Subcutaneous abdominal adipose tissue (tissue), 5 donors: ENCODE results near the gene MAZ.

Source experiments
- H3K27ac ChIP-seq: one replicate; pipeline ENCODE4 v1.7.0; 2013; ENCODE audit warnings: low read depth, mild to moderate bottlenecking, inconsistent platforms, low read length, moderate library complexity
- H3K27me3 ChIP-seq, 5 donors: one replicate each; pipeline ENCODE4 v1.7.0; 2013; ENCODE audit warnings: low read length in 5 of 5, inconsistent platforms in 1 of 5; ENCODE audit not compliant: control insufficient read depth in 5 of 5, insufficient read depth in 4 of 5
- H3K36me3 ChIP-seq, 5 donors: one replicate each; pipeline ENCODE4 v1.7.0; 2013; ENCODE audit warnings: low read length in 5 of 5; ENCODE audit not compliant: control insufficient read depth in 5 of 5, insufficient read depth in 5 of 5
- H3K4me1 ChIP-seq, 5 donors: one replicate each; pipeline ENCODE4 v1.7.0; 2013; ENCODE audit warnings: low read length in 5 of 5, mild to moderate bottlenecking in 3 of 5, moderate library complexity in 1 of 5; ENCODE audit not compliant: control insufficient read depth in 5 of 5, insufficient read depth in 5 of 5
- H3K4me3 ChIP-seq, 5 donors: one replicate each; pipeline ENCODE4 v1.7.0; 2013; ENCODE audit warnings: low read length in 5 of 5, low read depth in 1 of 5
- H3K9ac ChIP-seq, 5 donors: one replicate each; pipeline ENCODE4 v1.7.0; 2013; ENCODE audit warnings: low read length in 5 of 5, mild to moderate bottlenecking in 4 of 5, moderate library complexity in 3 of 5
- H3K9me3 ChIP-seq, 5 donors: one replicate each; pipeline ENCODE4 v1.7.0; 2013; ENCODE audit warnings: low read length in 5 of 5; ENCODE audit not compliant: control insufficient read depth in 5 of 5
- donor health status: healthy.
- donor health status: healthy.
- donor health status: healthy.
- donor health status: healthy.
- donor health status: healthy.

MAZ gene

DNA sequence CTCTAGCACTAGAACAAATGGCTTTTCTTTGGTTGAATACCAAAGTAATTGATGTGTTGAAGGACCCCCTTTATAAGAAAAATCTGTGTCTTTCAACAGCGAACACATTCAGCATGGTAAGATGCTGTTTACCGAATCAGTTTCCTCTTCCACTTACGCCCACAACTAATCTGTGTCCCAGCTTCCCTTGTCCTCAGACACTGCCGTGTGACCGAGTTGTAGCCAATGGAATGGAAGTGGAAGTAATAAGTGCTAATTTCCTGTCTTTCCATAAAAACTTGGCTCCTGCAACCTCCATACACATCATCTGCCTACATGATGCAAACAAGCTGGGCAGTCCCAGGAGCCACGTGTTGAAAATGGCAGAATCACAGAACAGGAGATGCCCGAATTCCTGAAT is 46.3 kb downstream of the MAZ start:
- peak overlapping the region in 1 of 5 donors; percentile 33 for H3K4me3 ChIP-seq
- peak overlapping the region; percentile 50 for H3K27ac ChIP-seq

DNA sequence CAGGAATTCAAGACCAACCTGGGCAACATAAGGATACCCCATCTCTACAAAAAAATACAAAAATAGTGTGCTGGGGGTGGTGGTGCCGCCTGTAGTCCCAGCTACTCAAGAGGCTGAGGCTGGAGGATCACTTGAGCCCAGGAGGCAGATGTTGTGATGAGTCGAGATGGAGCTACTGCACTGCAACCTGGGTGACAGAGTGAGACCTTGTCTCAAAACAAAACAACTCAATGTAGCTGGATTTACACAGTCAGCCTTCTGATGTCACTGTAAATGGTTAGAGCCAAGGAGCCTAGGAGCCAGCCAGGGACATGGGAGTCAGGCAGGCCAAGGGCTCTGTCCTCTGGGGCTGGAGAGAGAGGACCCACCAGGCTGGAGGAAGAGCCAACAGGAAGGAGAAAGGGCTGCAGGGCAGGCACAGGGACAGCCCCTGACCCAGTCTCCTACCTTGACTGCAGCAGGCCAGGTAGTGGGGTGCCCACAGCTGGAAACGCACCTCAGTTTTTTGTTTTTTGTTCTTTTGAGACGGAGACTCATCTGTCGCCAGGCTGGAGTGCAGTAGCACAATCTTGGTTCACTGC is 48.3 kb downstream of the MAZ start:
- H3K4me3 ChIP-seq, result no peak overlapping the region
- H3K27me3 ChIP-seq, result no peaks in the 10 kb centered on the region
- H3K27ac ChIP-seq, result no peak overlapping the region
- H3K9me3 ChIP-seq, result no peaks in the 10 kb centered on the region
- H3K9ac ChIP-seq, result no peak overlapping the region
- H3K4me1 ChIP-seq, result peaks cover 0 to 20% (median 13%) of the 10 kb centered on the region in 5 donors
- H3K36me3 ChIP-seq, result peaks cover 0 to 14% (median 14%) of the 10 kb centered on the region in 5 donors

More for the DNA sequence above, 46.3 kb downstream of the MAZ start:
- Histone ChIP-seq H3K9me3 (no peaks in the 10 kb centered on the region), H3K36me3 (peaks cover 0 to 7% (median 3%) of the 10 kb centered on the region in 5 donors), H3K27me3 (no peaks in the 10 kb centered on the region), H3K9ac (no peak overlapping the region), H3K4me1 (peaks cover 0 to 19% (median 9%) of the 10 kb centered on the region in 5 donors)

DNA sequence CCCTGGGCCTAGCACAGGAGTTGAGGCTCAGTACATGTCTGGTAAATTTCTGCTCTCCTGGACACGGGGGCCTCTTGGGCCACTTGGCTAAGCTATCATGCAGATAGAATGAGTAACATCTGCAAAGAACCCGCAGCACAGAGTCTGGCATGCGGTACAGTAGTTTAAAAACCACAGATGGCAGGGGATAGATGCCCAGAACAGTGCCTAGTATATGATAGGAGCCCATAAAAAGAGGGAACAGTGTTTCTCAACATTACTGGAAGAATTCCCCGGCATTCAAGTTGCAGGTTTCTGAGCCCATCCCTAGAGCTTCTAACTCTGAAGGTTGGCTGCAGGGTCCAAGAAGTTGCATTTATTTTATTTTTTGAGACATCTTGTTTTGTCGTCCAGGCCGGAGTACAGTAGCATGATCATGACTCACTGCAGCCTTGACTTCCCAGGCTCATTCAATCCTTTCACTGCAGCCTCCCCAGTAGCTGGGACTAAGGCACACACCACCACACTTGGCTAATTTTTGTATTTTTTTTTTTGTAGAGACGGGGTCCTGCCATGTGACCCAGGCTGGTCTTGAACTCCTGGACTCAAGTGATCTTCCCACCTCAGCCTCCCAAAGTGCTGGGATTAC is 50.9 kb downstream of the MAZ start:
- peak overlapping the region in 1 of 5 donors; percentile 5 for H3K9ac ChIP-seq
- no peaks in the 10 kb centered on the region for H3K27me3 ChIP-seq
- peaks cover 2 to 35% (median 28%) of the 10 kb centered on the region in 5 donors for H3K4me1 ChIP-seq
- peaks cover 0 to 32% (median 29%) of the 10 kb centered on the region in 5 donors for H3K36me3 ChIP-seq
- no peak overlapping the region for H3K4me3 ChIP-seq
- H3K27ac ChIP-seq, result no peak overlapping the region
- H3K9me3 ChIP-seq, result no peaks in the 10 kb centered on the region

DNA sequence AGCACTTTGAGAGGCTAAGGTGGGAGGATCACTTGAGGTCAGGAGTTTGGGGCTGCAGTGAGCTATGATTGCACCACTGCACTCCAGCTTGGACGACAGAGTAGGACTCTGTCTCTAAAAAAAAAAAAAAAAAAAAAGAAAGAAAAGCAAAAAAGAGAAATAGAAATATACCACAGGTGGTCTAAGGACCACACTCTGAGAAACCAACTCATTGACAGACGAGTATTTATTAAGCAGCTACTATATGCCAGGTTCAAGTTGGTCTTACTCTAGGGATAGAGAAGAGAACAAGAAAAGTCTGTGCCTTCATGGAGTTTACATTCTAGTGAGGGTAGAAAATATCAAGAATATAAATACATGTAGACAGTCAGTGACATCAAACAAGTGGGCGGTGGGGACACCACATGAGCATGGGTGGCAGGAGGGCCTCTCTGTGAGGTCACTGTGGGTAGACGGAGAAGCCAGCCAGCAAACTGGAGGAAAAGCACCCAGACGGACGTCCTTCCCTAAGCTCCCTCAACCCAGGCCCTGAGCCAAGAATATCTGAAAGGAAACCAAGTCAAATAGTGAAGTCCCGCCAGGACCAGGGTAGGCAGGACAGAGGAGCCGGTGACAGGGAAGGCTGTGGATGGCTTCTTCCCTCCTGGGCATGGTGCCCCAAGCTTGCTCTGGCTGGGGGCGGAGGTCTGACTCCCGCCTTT is 52.0 kb downstream of the MAZ start:
- H3K27ac ChIP-seq, result no peak overlapping the region

DNA sequence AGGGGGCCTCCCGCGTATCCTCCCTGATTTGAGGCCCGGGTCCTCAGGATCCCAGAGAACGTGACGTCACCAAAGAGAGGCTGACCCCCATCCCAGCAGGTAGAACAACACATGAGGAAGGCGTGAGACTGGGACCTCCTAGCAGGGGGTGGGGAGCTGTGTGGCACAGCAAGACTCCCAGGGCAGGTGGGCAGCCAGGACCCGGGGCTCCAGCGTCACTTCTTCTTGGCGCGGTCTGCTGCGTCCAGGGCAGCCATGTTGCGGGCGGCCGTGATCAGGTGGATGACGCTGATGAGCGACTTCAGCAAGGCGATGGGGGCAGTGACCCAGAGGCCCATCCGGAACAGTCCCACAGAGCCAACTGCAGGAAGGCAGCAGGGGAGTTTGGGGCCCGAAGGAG is 52.6 kb downstream of the MAZ start:
- no peak overlapping the region for H3K27ac ChIP-seq
- peaks cover 5 to 40% (median 31%) of the 10 kb centered on the region in 5 donors for H3K4me1 ChIP-seq
- no peaks in the 10 kb centered on the region for H3K27me3 ChIP-seq
- H3K4me3 ChIP-seq, result no peak overlapping the region
- H3K36me3 ChIP-seq, result peaks cover 0 to 32% (median 29%) of the 10 kb centered on the region in 5 donors
- H3K9me3 ChIP-seq, result no peaks in the 10 kb centered on the region
- no peak overlapping the region for H3K9ac ChIP-seq

More for the DNA sequence above, 52.0 kb downstream of the MAZ start:
- Histone ChIP-seq H3K36me3 (peaks cover 0 to 32% (median 29%) of the 10 kb centered on the region in 5 donors), H3K4me1 (peaks cover 2 to 35% (median 28%) of the 10 kb centered on the region in 5 donors), H3K9me3 (no peaks in the 10 kb centered on the region), H3K27me3 (no peaks in the 10 kb centered on the region), H3K9ac (no peak overlapping the region), H3K4me3 (no peak overlapping the region)

DNA sequence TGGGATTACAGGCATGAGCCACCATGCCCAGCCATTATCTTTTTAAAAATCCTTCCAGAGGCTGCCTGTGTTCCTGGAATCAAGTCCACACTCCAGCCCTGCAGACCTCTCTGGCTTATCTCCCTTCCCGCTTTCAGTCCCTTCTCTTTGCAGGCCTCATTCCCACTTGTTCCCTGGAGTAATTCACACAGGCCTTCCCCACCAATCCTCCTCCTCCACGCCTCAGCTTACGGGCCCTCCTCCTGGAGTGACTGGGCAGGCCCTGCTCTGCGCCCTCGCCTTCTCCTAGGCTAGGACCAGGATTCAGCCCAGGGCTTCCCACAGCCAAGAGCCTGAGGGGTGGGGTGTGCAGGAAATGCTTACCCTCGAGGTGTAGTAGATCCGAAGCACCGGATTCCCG is 53.9 kb downstream of the MAZ start:
- Histone ChIP-seq H3K4me1 (peaks cover 5 to 40% (median 31%) of the 10 kb centered on the region in 5 donors), H3K27me3 (peaks cover 0 to 2% (median 0%) of the 10 kb centered on the region in 5 donors), H3K4me3 (no peak overlapping the region), H3K9me3 (no peaks in the 10 kb centered on the region), H3K27ac (no peak overlapping the region), H3K9ac (peak overlapping the region in 2 of 5 donors; percentile 0 to 20), H3K36me3 (peaks cover 0 to 32% (median 29%) of the 10 kb centered on the region in 5 donors)
